Tibial artery (tissue), 4 donors: ENCODE results near the gene EVI5.

Source experiments
- DNase-seq, 2 donors: peaks; one replicate each; pipeline ENCODE4 v3.0.0-alpha.2; 2019
- H3K27ac ChIP-seq, 2 donors: fragments of 200-600 bp; sonication (generic) in 1 of 2; 1 replicate in 1 of 2; 2 replicates in 1 of 2; pipeline ENCODE4 v1.5.1; 2018 to 2019; ENCODE audit warnings: mild to moderate bottlenecking in 1 of 2
- H3K27me3 ChIP-seq, 2 donors: fragments of 200-600 bp; sonication (generic) in 1 of 2; one replicate each; pipeline versions ENCODE4 v1.5.1 to v1.6.0; 2016 to 2019
- H3K36me3 ChIP-seq, 3 donors: fragments of 200-600 bp; sonication (generic) in 2 of 3; one replicate each; pipeline ENCODE4 v1.5.1; 2016 to 2019; ENCODE audit warnings: mild to moderate bottlenecking in 2 of 3
- H3K4me1 ChIP-seq, 4 donors: fragments of 200-600 bp; sonication (generic) in 2 of 4; 1 replicate in 3 of 4; 2 replicates in 1 of 4; pipeline ENCODE4 v1.5.1; 2016 to 2019
- H3K4me3 ChIP-seq, 2 donors: fragments of 200-600 bp; sonication (generic) in 1 of 2; 1 replicate in 1 of 2; 2 replicates in 1 of 2; pipeline ENCODE4 v1.5.1; 2018 to 2019; ENCODE audit warnings: mild to moderate bottlenecking in 2 of 2
- H3K9me3 ChIP-seq, 3 donors: fragments of 200-600 bp; sonication (generic) in 1 of 3; one replicate each; pipeline ENCODE4 v1.5.1; 2016 to 2019
- intact Hi-C: fragments of 100-400 bp; cut with DNase I; formaldehyde crosslinking; loops from one replicate; pipeline ENCODE4 v1.15.0; 2023; ENCODE audit warnings: low total_unique reads
- TF ChIP-seq, protein P1 (sequence below), 2 experiments: fragments of 200-600 bp in 1 of 2; fragments of 450-650 bp in 1 of 2; IDR thresholded peaks; one replicate each; pipeline ENCODE4 v1.5.1; 2017 to 2019; ENCODE audit warnings: antibody characterized with exemption in 2 of 2, mild to moderate bottlenecking in 1 of 2, moderate library complexity in 1 of 2

EVI5 gene

DNA sequence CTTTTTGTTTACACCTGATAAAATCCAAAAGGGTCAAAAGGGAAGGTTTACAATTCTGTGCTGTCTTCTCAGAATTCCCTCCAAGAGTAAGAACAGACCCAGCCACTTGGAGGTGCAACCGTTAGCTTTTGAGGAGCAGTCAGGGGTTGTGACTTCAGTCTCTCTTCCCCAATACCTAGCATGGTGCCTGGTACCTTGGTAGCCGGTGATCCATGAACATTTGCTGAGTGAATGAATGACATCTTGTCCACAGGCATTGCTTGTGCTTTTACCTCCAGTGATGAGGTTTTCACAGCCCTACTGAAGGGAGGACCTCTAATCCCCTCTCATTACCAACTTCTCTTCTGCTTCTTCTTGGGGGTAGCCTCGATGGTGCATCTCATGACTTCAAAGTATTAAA, 309.9 kb downstream of the EVI5 start:
- intact Hi-C loops = no loop called here
- Histone ChIP-seq H3K4me3 (no peak overlapping the region), H3K9me3 (no peaks in the 10 kb centered on the region), H3K36me3 (no peaks in the 10 kb centered on the region), H3K27me3 (peaks cover 0 to 10% of the 10 kb centered on the region in 2 donors), H3K27ac (no peak overlapping the region), H3K4me1 (no peaks in the 10 kb centered on the region)
- DNase-seq = no peak
- TF ChIP-seq, protein P1, sequence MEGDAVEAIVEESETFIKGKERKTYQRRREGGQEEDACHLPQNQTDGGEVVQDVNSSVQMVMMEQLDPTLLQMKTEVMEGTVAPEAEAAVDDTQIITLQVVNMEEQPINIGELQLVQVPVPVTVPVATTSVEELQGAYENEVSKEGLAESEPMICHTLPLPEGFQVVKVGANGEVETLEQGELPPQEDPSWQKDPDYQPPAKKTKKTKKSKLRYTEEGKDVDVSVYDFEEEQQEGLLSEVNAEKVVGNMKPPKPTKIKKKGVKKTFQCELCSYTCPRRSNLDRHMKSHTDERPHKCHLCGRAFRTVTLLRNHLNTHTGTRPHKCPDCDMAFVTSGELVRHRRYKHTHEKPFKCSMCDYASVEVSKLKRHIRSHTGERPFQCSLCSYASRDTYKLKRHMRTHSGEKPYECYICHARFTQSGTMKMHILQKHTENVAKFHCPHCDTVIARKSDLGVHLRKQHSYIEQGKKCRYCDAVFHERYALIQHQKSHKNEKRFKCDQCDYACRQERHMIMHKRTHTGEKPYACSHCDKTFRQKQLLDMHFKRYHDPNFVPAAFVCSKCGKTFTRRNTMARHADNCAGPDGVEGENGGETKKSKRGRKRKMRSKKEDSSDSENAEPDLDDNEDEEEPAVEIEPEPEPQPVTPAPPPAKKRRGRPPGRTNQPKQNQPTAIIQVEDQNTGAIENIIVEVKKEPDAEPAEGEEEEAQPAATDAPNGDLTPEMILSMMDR (IDR thresholded peaks at IDR 0.05) = no peak

DNA sequence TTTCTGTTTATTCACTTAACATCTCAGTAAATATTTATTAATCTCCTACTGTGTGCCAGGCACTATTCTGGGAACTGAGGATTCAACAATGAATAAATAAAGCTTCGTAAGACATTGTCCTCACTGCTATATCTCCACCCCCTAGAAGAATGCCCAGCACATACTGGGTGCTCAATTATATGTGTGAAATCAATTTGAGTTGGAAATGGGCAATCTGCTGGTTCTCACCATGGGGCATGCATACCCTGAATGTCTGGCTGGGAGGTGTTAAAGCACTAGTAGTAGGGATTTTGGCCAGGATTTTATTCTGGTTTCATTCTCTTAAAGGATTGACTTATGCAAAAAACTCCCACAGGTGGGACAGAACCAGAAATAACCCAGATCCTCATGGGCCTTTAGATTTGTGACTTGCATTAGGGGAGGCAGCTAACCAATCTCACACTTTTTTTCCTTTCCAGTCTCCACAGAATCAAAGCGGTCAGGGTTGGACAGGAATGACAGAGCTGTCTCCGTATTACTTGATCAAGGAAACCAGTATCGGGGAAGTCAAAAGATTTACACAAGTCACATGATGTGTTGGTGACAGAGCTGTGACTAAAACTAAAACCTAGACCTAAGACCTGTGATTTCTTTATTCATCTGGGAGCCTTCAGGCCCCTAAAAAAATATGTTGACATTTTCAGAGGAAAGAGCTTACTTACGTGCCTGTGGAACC, 311.0 kb downstream of the EVI5 start:
- intact Hi-C loops = no loop called here

DNA sequence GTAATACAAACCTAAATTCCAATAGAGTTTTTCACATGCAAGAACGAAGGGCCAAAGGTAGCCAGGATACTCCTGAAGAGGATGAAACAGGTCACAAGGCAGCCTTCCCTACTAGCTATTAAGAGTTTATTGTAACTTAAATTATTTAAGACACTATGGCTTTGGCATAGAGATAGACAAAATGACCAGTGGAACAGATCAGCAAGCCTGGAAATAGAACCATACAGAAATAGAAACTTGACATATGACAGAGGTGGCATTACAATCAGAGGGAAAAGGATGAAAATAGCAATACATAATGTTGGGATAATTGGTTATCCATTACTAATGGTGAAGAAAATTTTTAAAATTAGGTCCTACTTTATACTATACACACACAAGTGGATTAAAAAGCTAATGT, 314.7 kb downstream of the EVI5 start:
- Histone ChIP-seq H3K27me3 (no peaks in the 10 kb centered on the region), H3K36me3 (no peaks in the 10 kb centered on the region), H3K4me3 (no peak overlapping the region), H3K4me1 (no peaks in the 10 kb centered on the region), H3K9me3 (no peaks in the 10 kb centered on the region), H3K27ac (no peak overlapping the region)
- no peak for DNase-seq
- TF ChIP-seq, protein P1 (IDR thresholded peaks at IDR 0.05) = no peak
- intact Hi-C loops = no loop called here

More for the DNA sequence above, 311.0 kb downstream of the EVI5 start:
- H3K27me3 ChIP-seq = peaks cover 0 to 3% of the 10 kb centered on the region in 2 donors
- H3K4me1 ChIP-seq = no peaks in the 10 kb centered on the region
- no peak for DNase-seq
- H3K27ac ChIP-seq = no peak overlapping the region
- H3K9me3 ChIP-seq = no peaks in the 10 kb centered on the region
- H3K4me3 ChIP-seq = no peak overlapping the region
- TF ChIP-seq, protein P1 (IDR thresholded peaks at IDR 0.05) = no peak
- no peaks in the 10 kb centered on the region for H3K36me3 ChIP-seq

DNA sequence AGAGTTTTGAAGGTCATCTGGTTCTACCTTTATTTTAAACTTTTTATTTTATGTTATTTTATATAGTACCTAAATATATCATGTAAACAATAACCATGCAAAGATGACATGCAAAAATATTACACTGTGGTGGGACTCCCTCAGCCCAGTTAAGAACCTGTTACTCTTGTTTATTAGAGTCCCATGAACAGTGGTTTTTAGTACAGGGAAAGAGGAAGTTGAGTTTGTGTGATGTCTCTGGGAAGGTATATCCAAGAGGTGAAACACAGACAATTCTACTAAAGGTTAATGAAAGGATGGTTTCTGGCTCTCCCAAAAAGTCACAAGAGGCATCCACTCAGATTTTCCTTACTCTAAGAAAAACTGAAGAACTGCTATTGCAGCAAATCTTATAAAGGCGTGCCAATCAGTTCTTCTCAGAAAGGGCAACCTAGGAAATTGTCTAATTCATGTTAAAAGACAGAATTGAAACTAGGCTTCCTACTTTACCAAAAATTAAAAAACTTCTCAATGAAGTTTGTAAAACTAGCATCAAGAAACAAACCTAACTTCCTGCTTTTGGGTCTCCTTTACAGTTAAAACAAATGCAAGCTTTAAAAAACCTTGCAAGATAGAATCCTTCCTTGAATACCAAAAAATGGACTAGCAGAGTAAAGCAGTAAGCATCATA, 318.1 kb downstream of the EVI5 start:
- no peak for DNase-seq
- Histone ChIP-seq H3K4me1 (no peaks in the 10 kb centered on the region), H3K4me3 (no peak overlapping the region), H3K36me3 (no peaks in the 10 kb centered on the region), H3K27me3 (no peaks in the 10 kb centered on the region), H3K27ac (no peak overlapping the region), H3K9me3 (no peaks in the 10 kb centered on the region)
- intact Hi-C loops = no loop called here
- TF ChIP-seq, protein P1 (IDR thresholded peaks at IDR 0.05) = no peak

DNA sequence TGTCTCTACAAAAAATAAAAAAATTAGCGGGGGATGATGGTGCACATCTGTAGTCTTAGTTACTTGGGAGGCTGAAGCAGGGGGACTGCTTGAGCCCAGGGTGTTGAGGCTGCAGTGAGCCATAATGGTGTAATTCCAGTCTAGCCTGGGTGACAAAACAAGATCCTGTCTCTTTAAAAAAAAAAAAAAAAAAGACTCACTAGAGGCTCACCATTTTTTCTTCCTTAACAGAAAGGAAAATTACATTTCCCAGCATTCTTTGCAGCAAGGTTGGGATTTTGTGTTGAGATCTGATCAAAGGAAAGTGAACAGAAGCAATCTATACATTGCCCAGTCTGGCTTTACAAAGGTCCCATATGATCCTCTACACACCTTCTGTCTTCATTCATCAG, 319.7 kb downstream of the EVI5 start:
- H3K27me3 ChIP-seq = no peaks in the 10 kb centered on the region
- H3K36me3 ChIP-seq = no peaks in the 10 kb centered on the region
- no peak for DNase-seq
- H3K27ac ChIP-seq = no peak overlapping the region
- no peaks in the 10 kb centered on the region for H3K4me1 ChIP-seq
- intact Hi-C loops = no loop called here
- H3K4me3 ChIP-seq = no peak overlapping the region
- TF ChIP-seq, protein P1 (IDR thresholded peaks at IDR 0.05) = no peak
- no peaks in the 10 kb centered on the region for H3K9me3 ChIP-seq
